GM23338 (cell line): Measurements from ENCODE around the gene AP1G2. TPM values are rescaled to one million over a fixed set of nuclear protein-coding genes. Genes with fewer than 3 reads are reported as not detected.

Experiments
- CREB1 ChIP-seq: fragments of 250-450 bp; sonication (Bioruptor Pico); IDR thresholded peaks from 2 replicates; pipeline ENCODE4 v1.5.0; 2020; ENCODE audit warnings: low read depth, mild to moderate bottlenecking, moderate library complexity
- EZH2 ChIP-seq: fragments of 200-600 bp; sonication (generic); IDR thresholded peaks from one replicate; pipeline ENCODE4 v1.8.0; 2017; ENCODE audit warnings: antibody characterized with exemption, mild to moderate bottlenecking, low read depth; ENCODE audit not compliant: unreplicated experiment
- EZH2phosphoT487 ChIP-seq: fragments of 200-600 bp; sonication (generic); IDR thresholded peaks from one replicate; pipeline ENCODE4 v1.8.1; 2018; ENCODE audit warnings: antibody characterized with exemption; ENCODE audit not compliant: unreplicated experiment
- JUNB ChIP-seq: IDR thresholded peaks from one replicate; pipeline ENCODE4 v1.6.1; 2016; ENCODE audit warnings: antibody characterized with exemption; ENCODE audit not compliant: unreplicated experiment
- POLR2AphosphoS5 ChIP-seq: IDR thresholded peaks from 2 replicates; pipeline ENCODE4 v1.6.1; 2016; ENCODE audit warnings: antibody characterized with exemption, low read depth
- STAT1 ChIP-seq: IDR thresholded peaks from one replicate; pipeline ENCODE4 v1.6.1; 2016; ENCODE audit warnings: antibody characterized with exemption; ENCODE audit not compliant: unreplicated experiment
- ZNF114 ChIP-seq: fragments of 250-450 bp; sonication (Bioruptor Pico); IDR thresholded peaks from 2 replicates; pipeline ENCODE4 v1.5.0; 2020; ENCODE audit warnings: mild to moderate bottlenecking, moderate library complexity
- polyA plus RNA-seq: library from polyadenylated mRNA; unstranded; fragments of >200 nt; fragmentation: Nextera tagmentation; extraction: Ambion mirVana; gene quantifications from 2 replicates; pipeline ENCODE4 v1.2.1, GENCODE V29; 2016
- total RNA-seq: library from RNA; depleted of rRNA; stranded (reverse); fragments of >200 nt; shearing (Covaris generic); gene quantifications from 2 replicates; pipeline ENCODE4 v1.2.3, GENCODE V29; 2014
- TF ChIP-seq, protein P1 (sequence below): fragments of 250-450 bp; sonication (Bioruptor Pico); IDR thresholded peaks from 2 replicates; pipeline ENCODE4 v1.5.0; 2020; ENCODE audit warnings: mild to moderate bottlenecking, moderate library complexity
- TF ChIP-seq, protein P2 (sequence below): IDR thresholded peaks from 2 replicates; pipeline ENCODE4 v1.6.1; 2016; ENCODE audit warnings: antibody characterized with exemption
- TF ChIP-seq, protein P3 (sequence below), 2 experiments: fragments of 200-600 bp in 1 of 2; sonication (generic) in 1 of 2; conservative IDR thresholded peaks; 2 replicates each; pipeline versions ENCODE4 v1.5.1 to v1.6.1; 2016 to 2017; ENCODE audit warnings: antibody characterized with exemption in 2 of 2, low read depth in 2 of 2, mild to moderate bottlenecking in 2 of 2, moderate library complexity in 1 of 2
- TF ChIP-seq, protein P4 (sequence below): IDR thresholded peaks from one replicate; pipeline ENCODE4 v1.6.1; 2018; ENCODE audit warnings: antibody characterized with exemption; ENCODE audit not compliant: unreplicated experiment

The AP1G2 gene
- total and polyA plus RNA-seq, 2 experiments from 2014 or later = 55.3 to 63.5 TPM

DNA sequence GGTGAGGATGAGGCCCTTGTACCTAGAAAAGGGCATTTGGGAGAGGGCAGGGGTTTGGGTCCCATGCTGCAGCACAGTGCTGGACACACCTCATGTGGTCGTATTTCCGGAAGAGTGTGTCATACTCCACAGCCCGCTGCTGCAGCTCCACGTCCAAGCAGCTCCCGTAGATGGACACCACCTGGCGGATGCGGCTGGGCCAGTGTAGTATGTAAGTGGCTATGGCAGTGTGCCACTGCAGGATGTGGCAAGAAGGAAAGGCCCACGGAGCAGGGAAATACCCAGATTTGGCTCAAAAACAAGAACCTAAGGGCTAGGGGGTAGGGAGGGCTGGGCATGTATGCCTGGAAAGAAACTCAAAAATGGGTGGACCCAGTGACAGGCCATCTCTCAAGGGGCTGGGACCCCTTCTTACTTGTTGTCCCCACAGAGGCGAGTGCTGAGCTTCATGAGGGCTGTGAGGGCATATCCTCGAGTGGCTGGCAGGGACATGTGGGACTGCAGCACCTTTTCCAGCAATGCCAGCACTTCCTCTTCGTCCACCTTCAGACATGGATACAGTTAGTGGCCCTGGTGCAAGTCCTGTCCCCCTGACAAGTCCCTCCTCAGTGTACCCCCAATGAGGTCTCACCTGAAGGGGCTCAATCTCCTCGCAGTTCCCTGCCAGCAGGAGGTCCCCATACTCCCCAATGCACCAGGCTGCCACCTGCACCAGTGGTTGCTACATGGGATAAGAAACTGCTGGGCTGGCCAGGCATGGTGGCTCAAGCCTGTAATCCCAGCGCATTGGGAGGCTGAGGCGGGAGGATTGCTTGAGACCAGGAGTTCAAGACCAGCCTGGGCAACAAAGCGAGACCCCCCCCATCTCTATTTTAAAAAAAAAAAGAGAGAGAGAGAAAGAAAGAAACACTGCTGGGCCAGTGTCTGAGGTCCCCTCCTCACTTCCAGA, 5.4 kb downstream of the AP1G2 start (continued):
- TF ChIP-seq, protein P1, sequence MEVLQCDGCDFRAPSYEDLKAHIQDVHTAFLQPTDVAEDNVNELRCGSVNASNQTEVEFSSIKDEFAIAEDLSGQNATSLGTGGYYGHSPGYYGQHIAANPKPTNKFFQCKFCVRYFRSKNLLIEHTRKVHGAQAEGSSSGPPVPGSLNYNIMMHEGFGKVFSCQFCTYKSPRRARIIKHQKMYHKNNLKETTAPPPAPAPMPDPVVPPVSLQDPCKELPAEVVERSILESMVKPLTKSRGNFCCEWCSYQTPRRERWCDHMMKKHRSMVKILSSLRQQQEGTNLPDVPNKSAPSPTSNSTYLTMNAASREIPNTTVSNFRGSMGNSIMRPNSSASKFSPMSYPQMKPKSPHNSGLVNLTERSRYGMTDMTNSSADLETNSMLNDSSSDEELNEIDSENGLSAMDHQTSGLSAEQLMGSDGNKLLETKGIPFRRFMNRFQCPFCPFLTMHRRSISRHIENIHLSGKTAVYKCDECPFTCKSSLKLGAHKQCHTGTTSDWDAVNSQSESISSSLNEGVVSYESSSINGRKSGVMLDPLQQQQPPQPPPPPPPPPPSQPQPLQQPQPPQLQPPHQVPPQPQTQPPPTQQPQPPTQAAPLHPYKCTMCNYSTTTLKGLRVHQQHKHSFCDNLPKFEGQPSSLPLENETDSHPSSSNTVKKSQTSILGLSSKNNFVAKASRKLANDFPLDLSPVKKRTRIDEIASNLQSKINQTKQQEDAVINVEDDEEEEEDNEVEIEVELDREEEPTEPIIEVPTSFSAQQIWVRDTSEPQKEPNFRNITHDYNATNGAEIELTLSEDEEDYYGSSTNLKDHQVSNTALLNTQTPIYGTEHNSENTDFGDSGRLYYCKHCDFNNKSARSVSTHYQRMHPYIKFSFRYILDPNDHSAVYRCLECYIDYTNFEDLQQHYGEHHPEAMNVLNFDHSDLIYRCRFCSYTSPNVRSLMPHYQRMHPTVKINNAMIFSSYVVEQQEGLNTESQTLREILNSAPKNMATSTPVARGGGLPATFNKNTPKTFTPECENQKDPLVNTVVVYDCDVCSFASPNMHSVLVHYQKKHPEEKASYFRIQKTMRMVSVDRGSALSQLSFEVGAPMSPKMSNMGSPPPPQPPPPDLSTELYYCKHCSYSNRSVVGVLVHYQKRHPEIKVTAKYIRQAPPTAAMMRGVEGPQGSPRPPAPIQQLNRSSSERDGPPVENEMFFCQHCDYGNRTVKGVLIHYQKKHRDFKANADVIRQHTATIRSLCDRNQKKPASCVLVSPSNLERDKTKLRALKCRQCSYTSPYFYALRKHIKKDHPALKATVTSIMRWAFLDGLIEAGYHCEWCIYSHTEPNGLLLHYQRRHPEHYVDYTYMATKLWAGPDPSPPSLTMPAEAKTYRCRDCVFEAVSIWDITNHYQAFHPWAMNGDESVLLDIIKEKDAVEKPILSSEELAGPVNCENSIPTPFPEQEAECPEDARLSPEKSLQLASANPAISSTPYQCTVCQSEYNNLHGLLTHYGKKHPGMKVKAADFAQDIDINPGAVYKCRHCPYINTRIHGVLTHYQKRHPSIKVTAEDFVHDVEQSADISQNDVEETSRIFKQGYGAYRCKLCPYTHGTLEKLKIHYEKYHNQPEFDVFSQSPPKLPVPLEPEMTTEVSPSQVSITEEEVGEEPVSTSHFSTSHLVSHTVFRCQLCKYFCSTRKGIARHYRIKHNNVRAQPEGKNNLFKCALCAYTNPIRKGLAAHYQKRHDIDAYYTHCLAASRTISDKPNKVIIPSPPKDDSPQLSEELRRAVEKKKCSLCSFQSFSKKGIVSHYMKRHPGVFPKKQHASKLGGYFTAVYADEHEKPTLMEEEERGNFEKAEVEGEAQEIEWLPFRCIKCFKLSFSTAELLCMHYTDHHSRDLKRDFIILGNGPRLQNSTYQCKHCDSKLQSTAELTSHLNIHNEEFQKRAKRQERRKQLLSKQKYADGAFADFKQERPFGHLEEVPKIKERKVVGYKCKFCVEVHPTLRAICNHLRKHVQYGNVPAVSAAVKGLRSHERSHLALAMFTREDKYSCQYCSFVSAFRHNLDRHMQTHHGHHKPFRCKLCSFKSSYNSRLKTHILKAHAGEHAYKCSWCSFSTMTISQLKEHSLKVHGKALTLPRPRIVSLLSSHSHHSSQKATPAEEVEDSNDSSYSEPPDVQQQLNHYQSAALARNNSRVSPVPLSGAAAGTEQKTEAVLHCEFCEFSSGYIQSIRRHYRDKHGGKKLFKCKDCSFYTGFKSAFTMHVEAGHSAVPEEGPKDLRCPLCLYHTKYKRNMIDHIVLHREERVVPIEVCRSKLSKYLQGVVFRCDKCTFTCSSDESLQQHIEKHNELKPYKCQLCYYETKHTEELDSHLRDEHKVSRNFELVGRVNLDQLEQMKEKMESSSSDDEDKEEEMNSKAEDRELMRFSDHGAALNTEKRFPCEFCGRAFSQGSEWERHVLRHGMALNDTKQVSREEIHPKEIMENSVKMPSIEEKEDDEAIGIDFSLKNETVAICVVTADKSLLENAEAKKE (CRISPR knock-in tag) = no peak
- TF ChIP-seq, protein P2, sequence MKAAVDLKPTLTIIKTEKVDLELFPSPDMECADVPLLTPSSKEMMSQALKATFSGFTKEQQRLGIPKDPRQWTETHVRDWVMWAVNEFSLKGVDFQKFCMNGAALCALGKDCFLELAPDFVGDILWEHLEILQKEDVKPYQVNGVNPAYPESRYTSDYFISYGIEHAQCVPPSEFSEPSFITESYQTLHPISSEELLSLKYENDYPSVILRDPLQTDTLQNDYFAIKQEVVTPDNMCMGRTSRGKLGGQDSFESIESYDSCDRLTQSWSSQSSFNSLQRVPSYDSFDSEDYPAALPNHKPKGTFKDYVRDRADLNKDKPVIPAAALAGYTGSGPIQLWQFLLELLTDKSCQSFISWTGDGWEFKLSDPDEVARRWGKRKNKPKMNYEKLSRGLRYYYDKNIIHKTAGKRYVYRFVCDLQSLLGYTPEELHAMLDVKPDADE = no peak
- no peak for TF ChIP-seq JUNB
- no peak for TF ChIP-seq EZH2
- TF ChIP-seq EZH2phosphoT487 = no peak
- TF ChIP-seq ZNF114 (CRISPR knock-in tag) = no peak
- TF ChIP-seq, protein P3, sequence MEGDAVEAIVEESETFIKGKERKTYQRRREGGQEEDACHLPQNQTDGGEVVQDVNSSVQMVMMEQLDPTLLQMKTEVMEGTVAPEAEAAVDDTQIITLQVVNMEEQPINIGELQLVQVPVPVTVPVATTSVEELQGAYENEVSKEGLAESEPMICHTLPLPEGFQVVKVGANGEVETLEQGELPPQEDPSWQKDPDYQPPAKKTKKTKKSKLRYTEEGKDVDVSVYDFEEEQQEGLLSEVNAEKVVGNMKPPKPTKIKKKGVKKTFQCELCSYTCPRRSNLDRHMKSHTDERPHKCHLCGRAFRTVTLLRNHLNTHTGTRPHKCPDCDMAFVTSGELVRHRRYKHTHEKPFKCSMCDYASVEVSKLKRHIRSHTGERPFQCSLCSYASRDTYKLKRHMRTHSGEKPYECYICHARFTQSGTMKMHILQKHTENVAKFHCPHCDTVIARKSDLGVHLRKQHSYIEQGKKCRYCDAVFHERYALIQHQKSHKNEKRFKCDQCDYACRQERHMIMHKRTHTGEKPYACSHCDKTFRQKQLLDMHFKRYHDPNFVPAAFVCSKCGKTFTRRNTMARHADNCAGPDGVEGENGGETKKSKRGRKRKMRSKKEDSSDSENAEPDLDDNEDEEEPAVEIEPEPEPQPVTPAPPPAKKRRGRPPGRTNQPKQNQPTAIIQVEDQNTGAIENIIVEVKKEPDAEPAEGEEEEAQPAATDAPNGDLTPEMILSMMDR (conservative IDR thresholded peaks at IDR 0.05; ENCODE audit: low read depth in 2 of 2) = no peak
- TF ChIP-seq, protein P4, sequence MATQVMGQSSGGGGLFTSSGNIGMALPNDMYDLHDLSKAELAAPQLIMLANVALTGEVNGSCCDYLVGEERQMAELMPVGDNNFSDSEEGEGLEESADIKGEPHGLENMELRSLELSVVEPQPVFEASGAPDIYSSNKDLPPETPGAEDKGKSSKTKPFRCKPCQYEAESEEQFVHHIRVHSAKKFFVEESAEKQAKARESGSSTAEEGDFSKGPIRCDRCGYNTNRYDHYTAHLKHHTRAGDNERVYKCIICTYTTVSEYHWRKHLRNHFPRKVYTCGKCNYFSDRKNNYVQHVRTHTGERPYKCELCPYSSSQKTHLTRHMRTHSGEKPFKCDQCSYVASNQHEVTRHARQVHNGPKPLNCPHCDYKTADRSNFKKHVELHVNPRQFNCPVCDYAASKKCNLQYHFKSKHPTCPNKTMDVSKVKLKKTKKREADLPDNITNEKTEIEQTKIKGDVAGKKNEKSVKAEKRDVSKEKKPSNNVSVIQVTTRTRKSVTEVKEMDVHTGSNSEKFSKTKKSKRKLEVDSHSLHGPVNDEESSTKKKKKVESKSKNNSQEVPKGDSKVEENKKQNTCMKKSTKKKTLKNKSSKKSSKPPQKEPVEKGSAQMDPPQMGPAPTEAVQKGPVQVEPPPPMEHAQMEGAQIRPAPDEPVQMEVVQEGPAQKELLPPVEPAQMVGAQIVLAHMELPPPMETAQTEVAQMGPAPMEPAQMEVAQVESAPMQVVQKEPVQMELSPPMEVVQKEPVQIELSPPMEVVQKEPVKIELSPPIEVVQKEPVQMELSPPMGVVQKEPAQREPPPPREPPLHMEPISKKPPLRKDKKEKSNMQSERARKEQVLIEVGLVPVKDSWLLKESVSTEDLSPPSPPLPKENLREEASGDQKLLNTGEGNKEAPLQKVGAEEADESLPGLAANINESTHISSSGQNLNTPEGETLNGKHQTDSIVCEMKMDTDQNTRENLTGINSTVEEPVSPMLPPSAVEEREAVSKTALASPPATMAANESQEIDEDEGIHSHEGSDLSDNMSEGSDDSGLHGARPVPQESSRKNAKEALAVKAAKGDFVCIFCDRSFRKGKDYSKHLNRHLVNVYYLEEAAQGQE = no peak
- TF ChIP-seq STAT1 = no peak
- no peak for TF ChIP-seq CREB1 (CRISPR knock-in tag)
- TF ChIP-seq POLR2AphosphoS5 = no peak; the same call in 1 of the 2 replicates
